Aorta (tissue), 5 donors: ENCODE measurements around the gene MYMX. TPM values are rescaled to one million over a fixed set of nuclear protein-coding genes. Genes with fewer than 3 reads are reported as not detected.
"Not testable (repeated sequence)": the region's sequence is repeated elsewhere in the genome, so short reads cannot be mapped to it uniquely, and the experiment has no call there.

ENCODE experiments used
- ATAC-seq: fragments of 200-7000 bp; cut with Tn5 transposase; one replicate; pipeline ENCODE4 v1.9.1; 2022; ENCODE audit warnings: moderate library complexity; ENCODE audit not compliant: low FRiP score
- DNase-seq, 2 donors: peaks; one replicate each; pipeline ENCODE4 v3.0.0-alpha.2; 2020
- H3K27ac ChIP-seq, 2 donors: one replicate each; pipeline ENCODE4 v1.5.1; 2013; ENCODE audit warnings: low read length in 2 of 2, mild to moderate bottlenecking in 2 of 2, moderate library complexity in 2 of 2, control low read depth in 1 of 2, inconsistent platforms in 1 of 2, low read depth in 1 of 2
- H3K27me3 ChIP-seq, 2 donors: one replicate each; pipeline ENCODE4 v1.6.1; 2013; ENCODE audit warnings: control low read depth in 1 of 2, low read length in 1 of 2, mild to moderate bottlenecking in 1 of 2, moderate library complexity in 1 of 2; ENCODE audit not compliant: insufficient read depth in 2 of 2, control insufficient read depth in 1 of 2
- H3K36me3 ChIP-seq, 2 donors: one replicate each; pipeline ENCODE4 v1.6.1; 2013; ENCODE audit warnings: control low read depth in 1 of 2, low read length in 1 of 2, mild to moderate bottlenecking in 1 of 2; ENCODE audit not compliant: insufficient read depth in 2 of 2, control insufficient read depth in 1 of 2
- H3K4me1 ChIP-seq, 2 donors: one replicate each; pipeline ENCODE4 v1.6.1; 2013; ENCODE audit warnings: low read length in 2 of 2, control low read depth in 1 of 2, mild to moderate bottlenecking in 1 of 2, moderate library complexity in 1 of 2; ENCODE audit not compliant: insufficient read depth in 2 of 2, control insufficient read depth in 1 of 2
- H3K4me3 ChIP-seq, 2 donors: one replicate each; pipeline ENCODE4 v1.5.1; 2013; ENCODE audit warnings: low read length in 2 of 2, control low read depth in 1 of 2, mild to moderate bottlenecking in 1 of 2
- H3K9me3 ChIP-seq: one replicate; pipeline ENCODE4 v1.6.1; 2013; ENCODE audit warnings: mild to moderate bottlenecking, low read length; ENCODE audit not compliant: control insufficient read depth
- WGBS, 2 donors: extraction: QIAGEN DNeasy Blood & Tissue Kit; methylation state at CpG; one replicate each; pipeline ENCODE4 v1.1.7; 2013; 5-methylcytosine and 5-hydroxymethylcytosine counted together
- intact Hi-C, 2 donors: fragments of 100-400 bp; cut with DNase I; formaldehyde crosslinking; loops; one replicate each; pipeline versions ENCODE4 v1.14.2 to v1.15.0; 2022
- polyA plus RNA-seq, 2 donors: library from polyadenylated mRNA; stranded (reverse); fragments of 200-250 nt; gene quantifications; one replicate each; pipeline ENCODE4 v1.2.3, GENCODE V29; 2013
- total RNA-seq, 2 donors: library from RNA; stranded (reverse); fragmentation: NEBNext Ultra II Directional; extraction: Animal tissue kit (Norgen Biotek cat#: 25700); gene quantifications; one replicate each; pipeline ENCODE4 v1.2.1, GENCODE V29; 2021
- donor health status: healthy with polysubstance abuse.
- donor health status: Bipolar disorder and iron deficiency.
- donor health status: DM: no; HTN: no; CAD: no.
- donor health status: DM: no; HTN: no; CAD: no.
- donor health status: DM: yes; HTN: yes; CAD: no.

The MYMX gene
- total and polyA plus RNA-seq, 4 donors: 1.3 to 1.6 TPM; not detected in 2

GRCh38 chr6:44176762-44177509, 39.8 kb upstream of the MYMX start:
- Histone ChIP-seq H3K27ac (no peak overlapping the region), H3K36me3 (no peaks in the 10 kb centered on the region), H3K4me1 (no peaks in the 10 kb centered on the region), H3K9me3 (no peaks in the 10 kb centered on the region), H3K4me3 (no peak overlapping the region), H3K27me3 (no peaks in the 10 kb centered on the region)
- ATAC-seq (no peak), DNase-seq (no peak)
- intact Hi-C loops: loop anchor here (5.0 to 10.0 kb wide), 2 partner anchors 40 to 158 kb away; partner anchors contain the start of gene MYMX (in 1 of the 2)
- WGBS, 2 donors: 85 to 87% methylated on average over 24 of the region's 24 CpGs

- Histone ChIP-seq H3K36me3 (no peaks in the 10 kb centered on the region), H3K27me3 (no peaks in the 10 kb centered on the region), H3K4me3 (no peak overlapping the region), H3K4me1 (no peaks in the 10 kb centered on the region), H3K9me3 (no peaks in the 10 kb centered on the region), H3K27ac (peak overlapping the region in 1 of 2 donors; percentile 60)
- 41 to 42% methylated on average over 13 of the region's 13 CpGs for WGBS, 2 donors
- DNase-seq (peak; percentile 91), ATAC-seq (peak; percentile 84)
- intact Hi-C loops: loop anchor here (5.0 to 10.0 kb wide), 2 partner anchors 39 to 157 kb away; partner anchors contain the start of gene MYMX (in 1 of the 2)
Measured at GRCh38 chr6:44177691-44178423, 38.9 kb upstream of the MYMX start.

DNA sequence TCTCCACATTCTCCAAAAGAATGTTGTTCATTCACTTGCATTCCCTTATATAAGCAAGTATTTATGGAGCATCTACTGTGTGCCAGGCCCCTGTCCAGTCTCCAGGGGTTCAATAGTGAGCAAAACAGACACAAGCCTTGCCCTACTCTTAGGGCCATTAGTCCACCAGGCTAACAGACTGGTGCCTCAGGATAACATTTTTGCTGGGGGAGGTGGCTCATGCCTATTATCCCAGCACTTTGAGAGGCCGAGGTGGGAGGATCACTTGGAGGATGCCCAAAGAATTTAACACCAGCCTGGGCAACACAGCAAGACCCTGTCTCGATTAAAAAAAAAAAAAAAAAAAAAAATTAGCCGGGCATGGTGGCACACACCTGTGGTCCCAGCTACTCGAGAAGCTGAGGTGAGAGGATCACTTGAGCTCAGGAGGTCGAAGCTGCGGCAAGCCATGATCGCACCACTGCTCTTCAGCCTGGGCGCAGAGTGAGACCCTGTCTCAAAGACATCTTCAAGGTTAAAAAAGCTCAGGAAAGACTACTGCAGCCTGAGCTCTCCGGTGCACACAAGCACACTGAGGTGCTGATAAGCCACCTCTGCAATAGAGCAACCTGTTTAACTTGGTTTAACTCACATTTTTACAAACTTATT, 38.2 kb upstream of the MYMX start:
- Histone ChIP-seq H3K9me3 (no peaks in the 10 kb centered on the region), H3K36me3 (no peaks in the 10 kb centered on the region), H3K27ac (no peak overlapping the region), H3K4me3 (no peak overlapping the region), H3K27me3 (no peaks in the 10 kb centered on the region), H3K4me1 (no peaks in the 10 kb centered on the region)
- WGBS, 2 donors: 69 to 72% methylated on average over 9 of the region's 9 CpGs
- DNase-seq: no peak
- intact Hi-C loops: loop anchor here (5.0 to 10.0 kb wide), 2 partner anchors 39 to 156 kb away; partner anchors contain the start of gene MYMX (in 1 of the 2)
- ATAC-seq: no peak

- DNase-seq (no peak), ATAC-seq (no peak)
- intact Hi-C loops: loop anchor here (5.0 to 10.0 kb wide), 2 partner anchors 38 to 156 kb away; partner anchors contain the start of gene MYMX (in 1 of the 2)
- Histone ChIP-seq H3K36me3 (no peaks in the 10 kb centered on the region), H3K4me1 (no peaks in the 10 kb centered on the region), H3K27ac (no peak overlapping the region), H3K27me3 (no peaks in the 10 kb centered on the region), H3K9me3 (no peaks in the 10 kb centered on the region), H3K4me3 (no peak overlapping the region)
- WGBS, 2 donors: 41 to 43% methylated on average over 4 of the region's 4 CpGs
Measured at GRCh38 chr6:44179072-44179536, 37.6 kb upstream of the MYMX start.

DNA sequence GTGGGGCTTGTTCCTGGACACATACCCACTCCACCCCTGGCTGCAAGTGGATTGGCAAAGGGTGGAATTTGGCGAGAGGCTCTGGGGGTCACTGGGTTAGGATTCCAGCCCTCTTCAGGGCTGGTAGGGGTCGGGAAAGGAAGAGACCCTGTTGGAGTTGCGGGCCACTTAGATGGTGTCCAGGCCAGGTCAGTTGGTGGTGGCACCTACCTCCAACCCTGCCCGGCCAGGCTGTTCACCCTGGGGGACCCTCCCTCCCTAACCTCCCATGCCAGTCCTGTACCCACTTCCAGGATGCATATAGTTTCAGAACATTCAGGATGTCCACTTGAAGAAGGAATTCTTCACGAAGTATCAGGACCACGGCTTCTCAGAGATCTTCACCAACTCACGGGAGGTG, 37.1 kb upstream of the MYMX start:
- no peak for DNase-seq
- 95 to 97% methylated on average over 7 of the region's 7 CpGs for WGBS, 2 donors
- Histone ChIP-seq H3K27me3 (no peaks in the 10 kb centered on the region), H3K4me1 (no peaks in the 10 kb centered on the region), H3K4me3 (no peak overlapping the region), H3K27ac (no peak overlapping the region), H3K36me3 (no peaks in the 10 kb centered on the region), H3K9me3 (no peaks in the 10 kb centered on the region)
- intact Hi-C loops: loop anchor here (5.0 to 10.0 kb wide), 2 partner anchors 38 to 155 kb away; partner anchors contain the start of gene MYMX (in 1 of the 2)
- no peak for ATAC-seq

- peak in 1 of 2 donors; percentile 56 for DNase-seq
- no peak for ATAC-seq
- 95 to 97% methylated on average over 4 of the region's 4 CpGs for WGBS, 2 donors
- Histone ChIP-seq H3K27ac (no peak overlapping the region), H3K36me3 (no peaks in the 10 kb centered on the region), H3K4me1 (no peaks in the 10 kb centered on the region), H3K4me3 (no peak overlapping the region), H3K9me3 (no peaks in the 10 kb centered on the region), H3K27me3 (no peaks in the 10 kb centered on the region)
- intact Hi-C loops: no loop called here
Measured at GRCh38 chr6:44180406-44180805, 36.3 kb upstream of the MYMX start.

GRCh38 chr6:44180886-44181285, 35.8 kb upstream of the MYMX start:
- Histone ChIP-seq H3K27ac (no peak overlapping the region), H3K4me3 (no peak overlapping the region), H3K4me1 (no peaks in the 10 kb centered on the region), H3K36me3 (no peaks in the 10 kb centered on the region), H3K27me3 (no peaks in the 10 kb centered on the region), H3K9me3 (no peaks in the 10 kb centered on the region)
- ATAC-seq: no peak
- DNase-seq: peak in 1 of 2 donors; percentile 41
- 94 to 96% methylated on average over 4 of the region's 4 CpGs for WGBS, 2 donors
- intact Hi-C loops: no loop called here

- ATAC-seq, H3K27me3 ChIP-seq, H3K9me3 ChIP-seq, intact Hi-C loops, H3K36me3 ChIP-seq, H3K4me1 ChIP-seq, H3K27ac ChIP-seq, H3K4me3 ChIP-seq, DNase-seq: not testable (repeated sequence)
Measured at GRCh38 chr6:44181784-44182183, 34.9 kb upstream of the MYMX start.
